Measurements from ENCODE around the gene MCIDAS.

MCIDAS gene

GRCh38 chr5:55226934-55227663, at the start of gene MCIDAS:
Gene MCIDAS, minus strand, starts transcription at chr5:55227315. Its CDS starts 177 bp downstream, at chr5:55227138.
- DNase-seq (ENCODE audit: low read depth): peak; percentile 46

GRCh38 chr5:55276771-55277170, 49.7 kb upstream of the MCIDAS start:
- DNase-seq (ENCODE audit: low read depth): no peak

GRCh38 chr5:55258339-55258738, 31.2 kb upstream of the MCIDAS start:
- no peak for DNase-seq (ENCODE audit: low read depth)

GRCh38 chr5:55254802-55255201, 27.7 kb upstream of the MCIDAS start:
- DNase-seq (ENCODE audit: low read depth): no peak

- no peak for DNase-seq (ENCODE audit: low read depth)
Measured at GRCh38 chr5:55250064-55250463, 22.9 kb upstream of the MCIDAS start.

GRCh38 chr5:55241746-55242145, 14.6 kb upstream of the MCIDAS start:
- DNase-seq (ENCODE audit: low read depth): no peak

- DNase-seq (ENCODE audit: low read depth): no peak
Measured at GRCh38 chr5:55236800-55237199, 9.7 kb upstream of the MCIDAS start.

- DNase-seq (ENCODE audit: low read depth): no peak
Measured at GRCh38 chr5:55234121-55234700, 7.1 kb upstream of the MCIDAS start.

GRCh38 chr5:55232985-55233928, 6.1 kb upstream of the MCIDAS start, which contains the start of gene CCNO:
Gene CCNO, minus strand, starts transcription at chr5:55233608. Its CDS starts 85 bp downstream, at chr5:55233523.
- peak; percentile 58 for DNase-seq (ENCODE audit: low read depth)

- DNase-seq (ENCODE audit: low read depth): no peak
Measured at GRCh38 chr5:55232271-55232984, 5.3 kb upstream of the MCIDAS start.

GRCh38 chr5:55231919-55232270, 4.8 kb upstream of the MCIDAS start:
- DNase-seq (ENCODE audit: low read depth): no peak

- DNase-seq (ENCODE audit: low read depth): no peak
Measured at GRCh38 chr5:55231029-55231918, 4.2 kb upstream of the MCIDAS start.

GRCh38 chr5:55230086-55230629, 3.0 kb upstream of the MCIDAS start:
- no peak for DNase-seq (ENCODE audit: low read depth)

- DNase-seq (ENCODE audit: low read depth): no peak
Measured at GRCh38 chr5:55227664-55228430, 732 bp upstream of the MCIDAS start.

- DNase-seq (ENCODE audit: low read depth): peak; percentile 55
Measured at GRCh38 chr5:55226027-55226933, 835 bp downstream of the MCIDAS start.

- no peak for DNase-seq (ENCODE audit: low read depth)
Measured at GRCh38 chr5:55225346-55225745, 1.8 kb downstream of the MCIDAS start.

- DNase-seq (ENCODE audit: low read depth): no peak
Measured at GRCh38 chr5:55223812-55224240, 3.3 kb downstream of the MCIDAS start.

- no peak for DNase-seq (ENCODE audit: low read depth)
Measured at GRCh38 chr5:55222985-55223811, 3.9 kb downstream of the MCIDAS start.

Data from HS-5 (cell line).